GM15510 (cell line): ENCODE measurements around the gene FBXO2.

ENCODE experiments used
- POLR2A ChIP-seq: IDR thresholded peaks from 3 replicates; pipeline ENCODE4 v1.6.1; 2011; ENCODE audit warnings: borderline replicate concordance; ENCODE audit not compliant: insufficient read length; ENCODE audit errors: extremely low read depth

FBXO2 gene

GRCh38 chr1:11651017-11651416 is 3.2 kb downstream of the FBXO2 start:
- TF ChIP-seq POLR2A, result no peak

- TF ChIP-seq POLR2A, result no peak
These were observed 3.8 kb downstream of the FBXO2 start for GRCh38 chr1:11650331-11650991.

- no peak for TF ChIP-seq POLR2A
These were observed 4.5 kb downstream of the FBXO2 start for GRCh38 chr1:11649624-11650330.

GRCh38 chr1:11649237-11649623 is 5.0 kb downstream of the FBXO2 start:
- TF ChIP-seq POLR2A, result no peak

- no peak for TF ChIP-seq POLR2A
These were observed 5.5 kb downstream of the FBXO2 start for GRCh38 chr1:11648732-11649158.

GRCh38 chr1:11648039-11648438 is 6.2 kb downstream of the FBXO2 start:
- no peak for TF ChIP-seq POLR2A

- no peak for TF ChIP-seq POLR2A
These were observed 6.9 kb downstream of the FBXO2 start for GRCh38 chr1:11647333-11647732.

GRCh38 chr1:11646317-11646716 is 7.9 kb downstream of the FBXO2 start:
- no peak for TF ChIP-seq POLR2A

GRCh38 chr1:11645670-11646265 is 8.5 kb downstream of the FBXO2 start:
- TF ChIP-seq POLR2A, result no peak

GRCh38 chr1:11645270-11645669 is 9.0 kb downstream of the FBXO2 start:
- no peak for TF ChIP-seq POLR2A

- no peak for TF ChIP-seq POLR2A
These were observed 10.4 kb downstream of the FBXO2 start for GRCh38 chr1:11643782-11644181.

- no peak for TF ChIP-seq POLR2A
These were observed 12.4 kb downstream of the FBXO2 start for GRCh38 chr1:11641776-11642305.

- no peak for TF ChIP-seq POLR2A
These were observed 13.3 kb downstream of the FBXO2 start for GRCh38 chr1:11640944-11641343.

GRCh38 chr1:11640101-11640500 is 14.1 kb downstream of the FBXO2 start:
- no peak for TF ChIP-seq POLR2A

GRCh38 chr1:11639372-11639771 is 14.9 kb downstream of the FBXO2 start:
- no peak for TF ChIP-seq POLR2A

GRCh38 chr1:11638121-11638520 is 16.1 kb downstream of the FBXO2 start:
- no peak for TF ChIP-seq POLR2A

GRCh38 chr1:11634365-11635192 is 19.6 kb downstream of the FBXO2 start:
- no peak for TF ChIP-seq POLR2A
